Kidney (tissue), 22 donors: Measurements from ENCODE around the gene CYP2S1. TPM values are rescaled to one million over a fixed set of nuclear protein-coding genes. Genes with fewer than 3 reads are reported as not detected.
A peak's percentile ranks its signal among the peaks of the same experiment; 100 is the strongest.
"Not testable (repeated sequence)": the region's sequence is repeated elsewhere in the genome, so short reads cannot be mapped to it uniquely, and the experiment has no call there.

Source experiments
- DNase-seq, 5 donors: peaks; one replicate each; pipeline ENCODE4 v3.0.0-alpha.2; 2013 to 2020
- FAIRE-seq: peaks from 2 replicates; lab custom pipeline; 2012; peaks lifted over from hg19 to GRCh38; lab: Jason Lieb, UNC
- H3K27ac ChIP-seq, 2 donors: one replicate each; pipeline ENCODE4 v1.7.0; 2013; ENCODE audit warnings: low read depth in 2 of 2, low read length in 2 of 2, inconsistent platforms in 1 of 2
- H3K27me3 ChIP-seq: one replicate; pipeline ENCODE4 v1.7.1; 2013; ENCODE audit warnings: low read length, inconsistent platforms; ENCODE audit not compliant: control insufficient read depth, insufficient read depth
- H3K36me3 ChIP-seq, 3 donors: one replicate each; pipeline versions ENCODE4 v1.7.0 to v1.7.1; 2013; ENCODE audit warnings: low read length in 3 of 3, control low read depth in 1 of 3, inconsistent platforms in 1 of 3; ENCODE audit not compliant: insufficient read depth in 3 of 3, control insufficient read depth in 2 of 3
- H3K4me1 ChIP-seq, 3 donors: one replicate each; pipeline versions ENCODE4 v1.7.0 to v1.7.1; 2013; ENCODE audit warnings: low read length in 3 of 3, inconsistent platforms in 1 of 3, low read depth in 1 of 3; ENCODE audit not compliant: control insufficient read depth in 2 of 3, insufficient read depth in 2 of 3
- H3K4me3 ChIP-seq, 3 donors: one replicate each; pipeline versions ENCODE4 v1.7.0 to v1.8.1; 2013; ENCODE audit warnings: low read length in 3 of 3, control low read depth in 1 of 3, inconsistent platforms in 1 of 3
- H3K9ac ChIP-seq, 3 donors: one replicate each; pipeline versions ENCODE4 v1.7.0 to v1.7.1; 2013; ENCODE audit warnings: low read length in 3 of 3, control low read depth in 1 of 3, inconsistent platforms in 1 of 3
- H3K9me3 ChIP-seq, 3 donors: one replicate each; pipeline versions ENCODE4 v1.7.0 to v1.7.1; 2013; ENCODE audit warnings: low read length in 3 of 3, control low read depth in 1 of 3, inconsistent platforms in 1 of 3; ENCODE audit not compliant: control insufficient read depth in 2 of 3, insufficient read depth in 1 of 3
- intact Hi-C: fragments of 100-400 bp; cut with DNase I; formaldehyde crosslinking; loops from one replicate; pipeline ENCODE4 v1.11.1; 2022
- long read RNA-seq, 10 donors: library from polyadenylated mRNA in 1 of 10; unstranded in 1 of 10; transcript quantifications; one replicate each; pipeline ENCODE4 v2.0.0 and lab custom pipeline, GENCODE V29; 2021 to 2026
- polyA plus RNA-seq: library from polyadenylated mRNA; stranded (reverse); fragments of 350-450 nt; fragmentation: Illumina TruSeq; extraction: RNeasy Lipid Tissue Mini Kit (QIAGEN cat#74804); gene quantifications from one replicate; pipeline ENCODE4 v1.2.3, GENCODE V29; 2014; ENCODE audit warnings: low read depth, low replicate concordance; ENCODE audit not compliant: insufficient read depth
- total RNA-seq: library from RNA; stranded (reverse); fragmentation: NEBNext Ultra II Directional; extraction: Animal tissue kit (Norgen Biotek cat#: 25700); gene quantifications from one replicate; pipeline ENCODE4 v1.2.1, GENCODE V29; 2021
- TF ChIP-seq, protein P1 (sequence below): IDR thresholded peaks from 3 replicates; pipeline ENCODE4 v1.5.1; 2012; ENCODE audit warnings: mild to moderate bottlenecking, moderate library complexity, borderline replicate concordance; ENCODE audit not compliant: insufficient read depth; ENCODE audit errors: extremely low read depth
- donor health status: control.
- donor health status: control.
- donor health status: control.
- donor health status: control.
- donor health status: control.
- donor health status: DM: yes; HTN: yes; CAD: no.
- donor health status: Normal renal cell carcinoma (clear cell type).

The CYP2S1 gene, protein sequence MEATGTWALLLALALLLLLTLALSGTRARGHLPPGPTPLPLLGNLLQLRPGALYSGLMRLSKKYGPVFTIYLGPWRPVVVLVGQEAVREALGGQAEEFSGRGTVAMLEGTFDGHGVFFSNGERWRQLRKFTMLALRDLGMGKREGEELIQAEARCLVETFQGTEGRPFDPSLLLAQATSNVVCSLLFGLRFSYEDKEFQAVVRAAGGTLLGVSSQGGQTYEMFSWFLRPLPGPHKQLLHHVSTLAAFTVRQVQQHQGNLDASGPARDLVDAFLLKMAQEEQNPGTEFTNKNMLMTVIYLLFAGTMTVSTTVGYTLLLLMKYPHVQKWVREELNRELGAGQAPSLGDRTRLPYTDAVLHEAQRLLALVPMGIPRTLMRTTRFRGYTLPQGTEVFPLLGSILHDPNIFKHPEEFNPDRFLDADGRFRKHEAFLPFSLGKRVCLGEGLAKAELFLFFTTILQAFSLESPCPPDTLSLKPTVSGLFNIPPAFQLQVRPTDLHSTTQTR
- total RNA-seq (2.0 TPM), polyA plus RNA-seq (0.97 TPM)
- long read RNA-seq, donor 1, result 0 reads
- long read RNA-seq, donor 2, result 0 reads
- long read RNA-seq, donor 3, result 0 reads
- long read RNA-seq, donor 4, result 0 reads
- long read RNA-seq, donor 5, result 0 reads
- long read RNA-seq, donor 6, result 0 reads
- long read RNA-seq, donor 7, result 0 reads
- long read RNA-seq, donor 8, result 0 reads
- long read RNA-seq, donor 9, result 0 reads
- long read RNA-seq, donor 10, result 0 reads

GRCh38 chr19:41192574-41193429 lies at the start of gene CYP2S1:
Gene CYP2S1 (plus strand): TSS chr19:41193219. CDS start chr19:41193265, 46 bp downstream.
- Histone ChIP-seq H3K36me3 (no peaks in the 10 kb centered on the region), H3K4me3 (no peak within 1 kb of the TSS), H3K4me1 (peaks cover 0 to 2% (median 0%) of the 10 kb centered on the region in 3 donors), H3K27me3 (peaks cover 8% of the 10 kb centered on the region), H3K9ac (no peak within 1 kb of the TSS), H3K9me3 (no peaks in the 10 kb centered on the region), H3K27ac (no peak within 1 kb of the TSS)
- TF ChIP-seq, protein P1, sequence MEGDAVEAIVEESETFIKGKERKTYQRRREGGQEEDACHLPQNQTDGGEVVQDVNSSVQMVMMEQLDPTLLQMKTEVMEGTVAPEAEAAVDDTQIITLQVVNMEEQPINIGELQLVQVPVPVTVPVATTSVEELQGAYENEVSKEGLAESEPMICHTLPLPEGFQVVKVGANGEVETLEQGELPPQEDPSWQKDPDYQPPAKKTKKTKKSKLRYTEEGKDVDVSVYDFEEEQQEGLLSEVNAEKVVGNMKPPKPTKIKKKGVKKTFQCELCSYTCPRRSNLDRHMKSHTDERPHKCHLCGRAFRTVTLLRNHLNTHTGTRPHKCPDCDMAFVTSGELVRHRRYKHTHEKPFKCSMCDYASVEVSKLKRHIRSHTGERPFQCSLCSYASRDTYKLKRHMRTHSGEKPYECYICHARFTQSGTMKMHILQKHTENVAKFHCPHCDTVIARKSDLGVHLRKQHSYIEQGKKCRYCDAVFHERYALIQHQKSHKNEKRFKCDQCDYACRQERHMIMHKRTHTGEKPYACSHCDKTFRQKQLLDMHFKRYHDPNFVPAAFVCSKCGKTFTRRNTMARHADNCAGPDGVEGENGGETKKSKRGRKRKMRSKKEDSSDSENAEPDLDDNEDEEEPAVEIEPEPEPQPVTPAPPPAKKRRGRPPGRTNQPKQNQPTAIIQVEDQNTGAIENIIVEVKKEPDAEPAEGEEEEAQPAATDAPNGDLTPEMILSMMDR, result no peak
- DNase-seq (peak in 4 of 5 donors; percentile 35 to 52 (median 43)), FAIRE-seq (no peak)
- intact Hi-C loops, result no loop called here

DNA sequence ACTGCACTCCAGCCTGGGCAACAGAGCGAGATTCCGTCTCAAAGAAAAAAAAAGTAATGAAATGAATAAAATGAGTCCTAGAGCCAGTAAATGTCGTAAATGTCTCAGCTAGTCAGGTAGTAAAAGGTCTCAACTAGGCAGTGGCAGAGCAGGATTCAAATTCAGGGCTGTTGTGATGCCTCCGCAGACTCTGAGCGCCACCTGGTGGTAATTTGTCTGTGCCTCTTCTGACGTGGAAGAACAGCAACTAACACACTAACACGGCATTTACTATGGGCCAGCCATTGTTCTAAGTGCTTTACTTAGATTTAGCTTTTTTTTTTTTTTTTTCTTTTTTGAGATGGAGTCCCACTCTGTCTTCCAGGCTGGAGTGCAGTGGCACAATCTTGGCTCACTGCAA lies 48.6 kb upstream of the CYP2S1 start:
- Histone ChIP-seq H3K27ac (no peak overlapping the region), H3K9ac (no peak overlapping the region), H3K36me3 (no peaks in the 10 kb centered on the region), H3K4me1 (no peaks in the 10 kb centered on the region), H3K4me3 (no peak overlapping the region), H3K27me3 (no peaks in the 10 kb centered on the region), H3K9me3 (no peaks in the 10 kb centered on the region)
- peak in 4 of 5 donors; percentile 44 to 61 (median 54) for DNase-seq
- FAIRE-seq, result no peak
- intact Hi-C loops, result loop anchor here (10.0 kb wide), 1 partner anchor 170 kb away; no protein-coding TSS in a partner anchor
- TF ChIP-seq, protein P1, result peak; percentile 85

DNA sequence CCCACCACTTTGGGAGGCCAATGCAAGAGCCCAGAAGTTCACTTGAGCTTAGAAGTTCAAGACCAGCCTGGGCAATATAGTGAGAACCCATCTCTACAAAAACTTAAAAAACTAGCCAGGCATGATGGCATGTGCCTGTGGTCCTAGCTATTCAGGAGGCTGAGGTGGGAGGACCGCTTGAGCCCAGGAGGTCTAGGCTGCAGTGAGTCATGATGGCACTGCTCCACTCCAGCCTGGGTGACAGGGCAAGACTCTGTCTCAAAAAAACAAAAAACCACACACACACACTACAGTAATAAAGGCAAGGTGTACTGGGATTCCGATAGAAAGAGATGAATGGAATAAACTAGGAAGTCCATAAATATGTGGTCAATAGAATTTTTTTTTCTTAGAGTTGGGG lies 43.2 kb upstream of the CYP2S1 start:
- H3K27ac ChIP-seq, result no peak overlapping the region
- no peaks in the 10 kb centered on the region for H3K36me3 ChIP-seq
- DNase-seq (no peak), FAIRE-seq (no peak)
- H3K4me3 ChIP-seq, result no peak overlapping the region
- TF ChIP-seq, protein P1, result no peak
- H3K9ac ChIP-seq, result no peak overlapping the region
- no peaks in the 10 kb centered on the region for H3K9me3 ChIP-seq
- no peaks in the 10 kb centered on the region for H3K27me3 ChIP-seq
- intact Hi-C loops, result loop anchor here (10.0 kb wide), 1 partner anchor 175 kb away; no protein-coding TSS in a partner anchor
- no peaks in the 10 kb centered on the region for H3K4me1 ChIP-seq

DNA sequence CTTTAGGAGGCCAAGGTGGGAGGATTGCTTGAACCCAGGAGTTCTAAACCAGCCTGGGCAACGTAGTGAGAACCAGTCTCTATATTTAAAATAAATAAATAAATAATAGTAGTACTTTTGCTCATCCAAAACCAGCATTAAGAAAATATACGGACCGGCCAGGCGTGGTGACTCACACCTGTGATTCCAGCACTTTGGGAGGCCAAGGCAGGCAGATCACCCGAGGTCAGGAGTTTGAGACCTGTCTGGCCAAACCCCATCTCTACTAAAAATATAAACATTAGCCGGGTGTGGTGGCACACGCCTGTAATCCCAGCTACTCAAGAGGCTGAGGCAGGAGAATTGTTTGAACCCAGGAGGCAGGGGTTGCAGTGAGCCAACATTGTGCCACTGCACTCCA lies 42.0 kb upstream of the CYP2S1 start:
- H3K36me3 ChIP-seq, H3K4me3 ChIP-seq, H3K27me3 ChIP-seq, H3K27ac ChIP-seq, H3K9ac ChIP-seq, intact Hi-C loops, FAIRE-seq, H3K4me1 ChIP-seq, H3K9me3 ChIP-seq: not testable (repeated sequence)
- peak in 1 of 5 donors; percentile 39 for DNase-seq
